Measurements from ENCODE around the gene MRPL54. TPM values are rescaled to one million over a fixed set of nuclear protein-coding genes. Genes with fewer than 3 reads are reported as not detected.

MRPL54 gene
- total RNA-seq, 6 donors from 2014 or later, result 16.8 to 83.9 (median 65.5) TPM

GRCh38 chr19:3725121-3725520 is 37.4 kb upstream of the MRPL54 start:
- Histone ChIP-seq H3K27ac (no peak overlapping the region), H3K4me1 (peaks cover 15 to 24% (median 18%) of the 10 kb centered on the region in 4 donors), H3K36me3 (no peaks in the 10 kb centered on the region), H3K4me3 (no peak overlapping the region), H3K27me3 (peaks cover 3 to 20% (median 12%) of the 10 kb centered on the region in 4 donors), H3K9me3 (peaks cover 0 to 4% (median 0%) of the 10 kb centered on the region in 4 donors)
- WGBS, 2 donors, result 58 to 59% methylated on average over 3 of the region's 3 CpGs
- no peak for DNase-seq
- TF ChIP-seq EP300 (IDR thresholded peaks at IDR 0.05) (no peak), POLR2A (IDR thresholded peaks at IDR 0.05) (no peak), POLR2AphosphoS5 (IDR thresholded peaks at IDR 0.05) (no peak)
- no peak for ATAC-seq (ENCODE audit: low FRiP score in 2 of 2)

GRCh38 chr19:3725640-3726310 is 36.7 kb upstream of the MRPL54 start:
- ATAC-seq (ENCODE audit: low FRiP score in 2 of 2) (peak in 1 of 2 donors; percentile 72), DNase-seq (peak in 1 of 2 donors; percentile 82)
- H3K4me3 ChIP-seq, result no peak overlapping the region
- H3K4me1 ChIP-seq, result peaks cover 11 to 20% (median 16%) of the 10 kb centered on the region in 4 donors
- 29 to 51% methylated on average over 7 to 14 of the region's 14 CpGs for WGBS, 2 donors
- peaks cover 0 to 4% (median 0%) of the 10 kb centered on the region in 4 donors for H3K9me3 ChIP-seq
- no peaks in the 10 kb centered on the region for H3K36me3 ChIP-seq
- H3K27me3 ChIP-seq, result peaks cover 3 to 18% (median 12%) of the 10 kb centered on the region in 4 donors
- no peak overlapping the region for H3K27ac ChIP-seq
- no peak for TF ChIP-seq EP300 (IDR thresholded peaks at IDR 0.05)
- no peak for TF ChIP-seq CTCF (IDR thresholded peaks at IDR 0.05)
- TF ChIP-seq POLR2AphosphoS5 (IDR thresholded peaks at IDR 0.05), result no peak
- TF ChIP-seq POLR2A (IDR thresholded peaks at IDR 0.05), result no peak

- Histone ChIP-seq H3K9me3 (peaks cover 0 to 4% (median 0%) of the 10 kb centered on the region in 4 donors), H3K27ac (no peak overlapping the region), H3K4me1 (peaks cover 0 to 3% (median 0%) of the 10 kb centered on the region in 4 donors), H3K4me3 (no peak overlapping the region), H3K27me3 (no peaks in the 10 kb centered on the region), H3K36me3 (peaks cover 0 to 6% (median 1%) of the 10 kb centered on the region in 4 donors)
- WGBS, 2 donors, result 94% methylated on average over 22 to 28 of the region's 32 CpGs
- ATAC-seq (ENCODE audit: low FRiP score in 2 of 2), result no peak
- TF ChIP-seq CTCF (IDR thresholded peaks at IDR 0.05) (no peak), POLR2A (IDR thresholded peaks at IDR 0.05) (no peak), EP300 (IDR thresholded peaks at IDR 0.05) (no peak), POLR2AphosphoS5 (IDR thresholded peaks at IDR 0.05) (no peak)
- DNase-seq, result peak in 1 of 2 donors; percentile 79
Observed at GRCh38 chr19:3730457-3730958, 32.0 kb upstream of the MRPL54 start.

GRCh38 chr19:3732108-3732507 is 30.4 kb upstream of the MRPL54 start:
- Histone ChIP-seq H3K27me3 (no peaks in the 10 kb centered on the region), H3K9me3 (peaks cover 0 to 4% (median 0%) of the 10 kb centered on the region in 4 donors), H3K36me3 (peaks cover 0 to 8% (median 5%) of the 10 kb centered on the region in 4 donors), H3K4me3 (no peak overlapping the region), H3K4me1 (no peaks in the 10 kb centered on the region), H3K27ac (no peak overlapping the region)
- no peak for DNase-seq
- no peak for ATAC-seq (ENCODE audit: low FRiP score in 2 of 2)
- 94% methylated on average over 1 of the region's 1 CpG; no CpG with 5 or more reads in 1 of the 2 donors for WGBS, 2 donors
- TF ChIP-seq POLR2A (IDR thresholded peaks at IDR 0.05), result no peak
- TF ChIP-seq POLR2AphosphoS5 (IDR thresholded peaks at IDR 0.05), result no peak
- TF ChIP-seq EP300 (IDR thresholded peaks at IDR 0.05), result no peak
- no peak for TF ChIP-seq CTCF (IDR thresholded peaks at IDR 0.05)

GRCh38 chr19:3733549-3734309 is 28.8 kb upstream of the MRPL54 start:
- no peak for DNase-seq
- no peak overlapping the region for H3K27ac ChIP-seq
- H3K4me3 ChIP-seq, result no peak overlapping the region
- TF ChIP-seq CTCF (IDR thresholded peaks at IDR 0.05) (no peak), EP300 (IDR thresholded peaks at IDR 0.05) (no peak), POLR2A (IDR thresholded peaks at IDR 0.05) (no peak), POLR2AphosphoS5 (IDR thresholded peaks at IDR 0.05) (no peak)
- no peaks in the 10 kb centered on the region for H3K4me1 ChIP-seq
- peaks cover 0 to 4% (median 0%) of the 10 kb centered on the region in 4 donors for H3K9me3 ChIP-seq
- no peaks in the 10 kb centered on the region for H3K27me3 ChIP-seq
- WGBS, 2 donors, result 72 to 87% methylated on average over 20 of the region's 20 CpGs
- no peak for ATAC-seq (ENCODE audit: low FRiP score in 2 of 2)
- H3K36me3 ChIP-seq, result peaks cover 4 to 14% (median 6%) of the 10 kb centered on the region in 4 donors
